ENCODE data around the gene TMA7B.

Gene TMA7B

GRCh38 chr22:40004836-40005235 is 44.6 kb downstream of the TMA7B start:
- no peak for DNase-seq

DNA sequence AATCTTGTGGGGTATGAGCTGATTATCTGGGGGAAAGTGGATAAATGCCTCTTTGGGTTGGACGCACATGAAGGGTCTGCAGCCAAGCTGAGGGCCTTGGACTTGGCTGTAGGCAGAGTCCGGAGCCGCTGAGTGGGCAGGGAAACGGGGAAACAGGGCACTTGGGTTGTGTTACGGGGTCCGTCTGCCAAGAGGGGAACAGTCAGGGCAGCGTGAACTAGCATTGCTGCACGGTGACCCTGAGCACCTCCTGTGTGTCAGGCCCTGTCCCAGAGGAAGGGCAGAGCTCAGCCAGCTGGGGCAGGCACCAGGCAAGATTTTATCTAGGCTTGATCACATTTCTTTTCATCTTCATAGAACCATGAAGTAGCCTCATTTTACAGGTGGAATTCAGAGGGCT is 46.4 kb downstream of the TMA7B start:
- no peak for DNase-seq

- DNase-seq, result no peak
Measured at GRCh38 chr22:40007853-40008710, 47.9 kb downstream of the TMA7B start.

GRCh38 chr22:40008726-40009291 is 48.6 kb downstream of the TMA7B start:
- no peak for DNase-seq

DNA sequence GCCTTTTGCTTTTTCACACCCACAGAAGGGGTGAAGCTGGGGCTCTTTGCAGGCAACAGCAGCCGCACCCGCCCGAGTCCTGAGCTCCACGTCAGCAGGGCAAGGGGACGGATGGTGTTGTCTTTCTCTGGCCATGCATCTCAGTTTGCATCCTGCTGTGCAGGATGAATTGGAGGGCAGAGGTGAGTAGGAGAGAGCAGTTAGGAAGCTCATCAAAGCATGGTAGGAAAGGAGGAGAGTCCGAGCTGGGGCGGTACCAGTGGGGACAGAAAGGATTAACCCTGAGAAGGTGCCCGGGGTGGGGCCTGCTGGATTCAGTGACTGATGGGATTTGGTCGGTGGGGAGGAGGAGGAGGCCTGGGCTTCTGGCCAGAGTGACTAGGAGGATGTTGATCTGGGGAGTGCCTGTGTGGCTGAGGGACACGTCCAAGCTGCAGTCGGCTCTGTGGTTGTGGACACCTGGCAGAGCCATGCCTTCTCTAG is 49.1 kb downstream of the TMA7B start:
- no peak for DNase-seq

GRCh38 chr22:40009951-40010671 is 49.9 kb downstream of the TMA7B start:
- no peak for DNase-seq

- DNase-seq, result no peak
Measured at GRCh38 chr22:40010746-40011145, 50.5 kb downstream of the TMA7B start.

Measured in NK-92 treated with Interleukin-12 subunit alpha and Interleukin-12 subunit beta, amount 100 ng/mL, for 24 hours (cell line).